Glutamatergic neuron (in vitro differentiated cells): Measurements from ENCODE around the gene TNNT1. TPM values are rescaled to one million over a fixed set of nuclear protein-coding genes. Genes with fewer than 3 reads are reported as not detected.

Experiments used
- DNase-seq: peaks from one replicate; pipeline ENCODE4 v3.0.0; 2022
- H3K27ac Mint-ChIP-seq: one replicate; pipeline ENCODE4 v1.8.0; 2020; ENCODE audit warnings: mild to moderate bottlenecking, mixed read lengths, inconsistent platforms; ENCODE audit not compliant: unreplicated experiment
- H3K27me3 Mint-ChIP-seq: one replicate; pipeline ENCODE4 v1.8.0; 2020; ENCODE audit warnings: mild to moderate bottlenecking, moderate library complexity, mixed read lengths, inconsistent platforms; ENCODE audit not compliant: unreplicated experiment
- H3K36me3 Mint-ChIP-seq: one replicate; pipeline ENCODE4 v1.8.0; 2020; ENCODE audit warnings: mild to moderate bottlenecking, mixed read lengths, inconsistent platforms; ENCODE audit not compliant: unreplicated experiment
- H3K4me1 Mint-ChIP-seq: one replicate; pipeline ENCODE4 v1.8.0; 2020; ENCODE audit warnings: mild to moderate bottlenecking, low read depth, mixed read lengths, inconsistent platforms; ENCODE audit not compliant: unreplicated experiment
- H3K4me3 Mint-ChIP-seq: one replicate; pipeline ENCODE4 v1.8.0; 2020; ENCODE audit warnings: mild to moderate bottlenecking, mixed read lengths, inconsistent platforms; ENCODE audit not compliant: unreplicated experiment
- H3K9me3 Mint-ChIP-seq: one replicate; pipeline ENCODE4 v1.8.0; 2020; ENCODE audit warnings: mild to moderate bottlenecking, moderate library complexity, mixed read lengths, inconsistent platforms; ENCODE audit not compliant: unreplicated experiment
- CTCF ChIP-seq: fragments of 200-600 bp; sonication (generic); IDR thresholded peaks from one replicate; pipeline ENCODE4 v1.5.0; 2021; ENCODE audit not compliant: partially characterized antibody, unreplicated experiment
- total RNA-seq: library from RNA; stranded (reverse); fragmentation: NEBNext Ultra II Directional; extraction: Animal tissue kit (Norgen Biotek cat#: 25700); gene quantifications from one replicate; pipeline ENCODE4 v1.2.1, GENCODE V29; 2021; ENCODE audit not compliant: unreplicated experiment

The TNNT1 gene
- total RNA-seq, 1 donor from 2014 or later = 19.3 TPM

GRCh38 chr19:55092423-55093318 lies 56.3 kb downstream of the TNNT1 start:
- Mint-ChIP-seq H3K36me3 (no peaks in the 10 kb centered on the region), H3K4me1 (peaks cover 24% of the 10 kb centered on the region), H3K27ac (no peak overlapping the region), H3K4me3 (no peak overlapping the region), H3K9me3 (peaks cover 20% of the 10 kb centered on the region), H3K27me3 (peaks cover 23% of the 10 kb centered on the region)
- TF ChIP-seq CTCF = no peak
- DNase-seq = peak; percentile 34

- H3K4me3 Mint-ChIP-seq = no peak overlapping the region
- H3K27ac Mint-ChIP-seq = no peak overlapping the region
- peaks cover 24% of the 10 kb centered on the region for H3K4me1 Mint-ChIP-seq
- no peaks in the 10 kb centered on the region for H3K36me3 Mint-ChIP-seq
- DNase-seq = peak; percentile 85
- no peak for TF ChIP-seq CTCF
- H3K27me3 Mint-ChIP-seq = peaks cover 25% of the 10 kb centered on the region
- peaks cover 25% of the 10 kb centered on the region for H3K9me3 Mint-ChIP-seq
Observed at GRCh38 chr19:55091955-55092354, 57.1 kb downstream of the TNNT1 start.

GRCh38 chr19:55091126-55091910 lies 57.7 kb downstream of the TNNT1 start:
- TF ChIP-seq CTCF = no peak
- peaks cover 24% of the 10 kb centered on the region for H3K4me1 Mint-ChIP-seq
- H3K27ac Mint-ChIP-seq = no peak overlapping the region
- no peaks in the 10 kb centered on the region for H3K36me3 Mint-ChIP-seq
- no peak for DNase-seq
- H3K27me3 Mint-ChIP-seq = peaks cover 28% of the 10 kb centered on the region
- no peak overlapping the region for H3K4me3 Mint-ChIP-seq
- H3K9me3 Mint-ChIP-seq = peaks cover 25% of the 10 kb centered on the region

GRCh38 chr19:55090564-55090963 lies 58.4 kb downstream of the TNNT1 start:
- no peak for TF ChIP-seq CTCF
- peak overlapping the region; percentile 33 for H3K27ac Mint-ChIP-seq
- H3K4me1 Mint-ChIP-seq = peaks cover 27% of the 10 kb centered on the region
- DNase-seq = no peak
- H3K27me3 Mint-ChIP-seq = peaks cover 32% of the 10 kb centered on the region
- H3K9me3 Mint-ChIP-seq = peaks cover 27% of the 10 kb centered on the region
- H3K4me3 Mint-ChIP-seq = peak overlapping the region; percentile 76
- no peaks in the 10 kb centered on the region for H3K36me3 Mint-ChIP-seq
